Measurements from ENCODE around the gene PJA2. TPM values are rescaled to one million over a fixed set of nuclear protein-coding genes. Genes with fewer than 3 reads are reported as not detected.

PJA2 gene
- total and polyA plus RNA-seq, 2 donors (not counting 3 experiments of a cell fraction or from before 2014, with no cell fraction given), result 24.4 to 64.9 TPM

- H2AFZ ChIP-seq (ENCODE audit: low read depth, low read length), result no peak overlapping the region
- H3K9ac ChIP-seq (replicated peaks; ENCODE audit: extremely low read depth, insufficient read depth, low read length), result no peak overlapping the region
- H3K9me3 ChIP-seq (replicated peaks; ENCODE audit: control insufficient read depth, insufficient read depth, low read length), result no peaks in the 10 kb centered on the region
- no peak overlapping the region for H3K4me2 ChIP-seq (ENCODE audit: insufficient read depth, low read length)
- CTCF ChIA-PET, result interaction anchor here (1.3 to 1.7 kb wide), 3 partner anchors 13 to 689 kb away, joined by 3 to 4 read pairs (median 3); no protein-coding TSS in a partner anchor
- no peaks in the 10 kb centered on the region for H3K27me3 ChIP-seq (ENCODE audit: control insufficient read depth in 2 of 2, insufficient read depth in 2 of 2, low read length in 2 of 2)
- peaks cover 4 to 9% of the 10 kb centered on the region in 2 experiments for H3K36me3 ChIP-seq (ENCODE audit: control insufficient read depth in 2 of 2, extremely low read depth in 1 of 2, insufficient read depth in 2 of 2, low read length in 2 of 2)
- intact Hi-C loops (cut with micrococcal nuclease) (no loop called here), dilution Hi-C loops (cut with MboI; ENCODE audit: extremely low pct_ligation_motif_present, low sequenced_read_pairs) (no loop called here)
- DNase-seq (ENCODE audit: low read depth, low spot score), result no peak
- FAIRE-seq, result no peak
- peaks cover 5% of the 10 kb centered on the region for H3K79me2 ChIP-seq (ENCODE audit: control insufficient read depth, insufficient read depth, low read length)
- POLR2A ChIA-PET, result no interaction called here
- H3K9me1 ChIP-seq (replicated peaks; ENCODE audit: control insufficient read depth, extremely low read depth, insufficient read depth, low read length), result no peaks in the 10 kb centered on the region
- BruUV-seq (replicated peaks), result no TSS peak
- H3K4me1 ChIP-seq (ENCODE audit: control insufficient read depth, extremely low read depth, insufficient read depth, low read length), result no peaks in the 10 kb centered on the region
- TF ChIP-seq, protein P1, sequence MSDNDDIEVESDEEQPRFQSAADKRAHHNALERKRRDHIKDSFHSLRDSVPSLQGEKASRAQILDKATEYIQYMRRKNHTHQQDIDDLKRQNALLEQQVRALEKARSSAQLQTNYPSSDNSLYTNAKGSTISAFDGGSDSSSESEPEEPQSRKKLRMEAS (IDR thresholded peaks at IDR 0.05; ENCODE audit: insufficient read depth, insufficient read length), result no peak
- no peak for TF ChIP-seq POLR2A (IDR thresholded peaks at IDR 0.05; ENCODE audit: low read depth, low read length)
- no peak for TF ChIP-seq GATA2 (IDR thresholded peaks at IDR 0.05; ENCODE audit: insufficient read depth, insufficient read length, low read depth, low read length)
- no peak for TF ChIP-seq POLR2AphosphoS5 (IDR thresholded peaks at IDR 0.05; ENCODE audit: insufficient read depth, low read depth, low read length)
- TF ChIP-seq JUN (IDR thresholded peaks at IDR 0.05; ENCODE audit: borderline replicate concordance, insufficient read depth, insufficient read length, low read depth), result no peak
- no peak for TF ChIP-seq FOS (IDR thresholded peaks at IDR 0.05; ENCODE audit: borderline replicate concordance, insufficient read depth, low read length)
- TF ChIP-seq, protein P2, sequence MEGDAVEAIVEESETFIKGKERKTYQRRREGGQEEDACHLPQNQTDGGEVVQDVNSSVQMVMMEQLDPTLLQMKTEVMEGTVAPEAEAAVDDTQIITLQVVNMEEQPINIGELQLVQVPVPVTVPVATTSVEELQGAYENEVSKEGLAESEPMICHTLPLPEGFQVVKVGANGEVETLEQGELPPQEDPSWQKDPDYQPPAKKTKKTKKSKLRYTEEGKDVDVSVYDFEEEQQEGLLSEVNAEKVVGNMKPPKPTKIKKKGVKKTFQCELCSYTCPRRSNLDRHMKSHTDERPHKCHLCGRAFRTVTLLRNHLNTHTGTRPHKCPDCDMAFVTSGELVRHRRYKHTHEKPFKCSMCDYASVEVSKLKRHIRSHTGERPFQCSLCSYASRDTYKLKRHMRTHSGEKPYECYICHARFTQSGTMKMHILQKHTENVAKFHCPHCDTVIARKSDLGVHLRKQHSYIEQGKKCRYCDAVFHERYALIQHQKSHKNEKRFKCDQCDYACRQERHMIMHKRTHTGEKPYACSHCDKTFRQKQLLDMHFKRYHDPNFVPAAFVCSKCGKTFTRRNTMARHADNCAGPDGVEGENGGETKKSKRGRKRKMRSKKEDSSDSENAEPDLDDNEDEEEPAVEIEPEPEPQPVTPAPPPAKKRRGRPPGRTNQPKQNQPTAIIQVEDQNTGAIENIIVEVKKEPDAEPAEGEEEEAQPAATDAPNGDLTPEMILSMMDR (IDR thresholded peaks at IDR 0.05; ENCODE audit: extremely low read depth in 1 of 2, insufficient read depth in 1 of 2, low read depth in 1 of 2, low read length in 2 of 2), result no peak
- no peak for TF ChIP-seq EZH2 (IDR thresholded peaks at IDR 0.05; ENCODE audit: borderline replicate concordance, low read depth, low read length, severe bottlenecking)
- no peak for TF ChIP-seq MYC (IDR thresholded peaks at IDR 0.05; ENCODE audit: low read depth, low read length)
- H3K27ac ChIP-seq (ENCODE audit: insufficient read depth, low read depth, low read length), result no peak overlapping the region
- H4K20me1 ChIP-seq (replicated peaks; ENCODE audit: control insufficient read depth, extremely low read depth, insufficient read depth, low read length), result peaks cover 2% of the 10 kb centered on the region
- H3K4me3 ChIP-seq (replicated peaks in 1 of 3; ENCODE audit: insufficient read depth in 1 of 3, low read depth in 1 of 3, low read length in 3 of 3), result no peak overlapping the region
Measured at GRCh38 chr5:109370343-109370742, 39.4 kb downstream of the PJA2 start.

All from endothelial cell of umbilical vein (primary cell).